ENCODE measurements around the gene AMPH.
"Not testable (repeated sequence)": the region's sequence is repeated elsewhere in the genome, so short reads cannot be mapped to it uniquely, and the experiment has no call there.

The AMPH gene

DNA sequence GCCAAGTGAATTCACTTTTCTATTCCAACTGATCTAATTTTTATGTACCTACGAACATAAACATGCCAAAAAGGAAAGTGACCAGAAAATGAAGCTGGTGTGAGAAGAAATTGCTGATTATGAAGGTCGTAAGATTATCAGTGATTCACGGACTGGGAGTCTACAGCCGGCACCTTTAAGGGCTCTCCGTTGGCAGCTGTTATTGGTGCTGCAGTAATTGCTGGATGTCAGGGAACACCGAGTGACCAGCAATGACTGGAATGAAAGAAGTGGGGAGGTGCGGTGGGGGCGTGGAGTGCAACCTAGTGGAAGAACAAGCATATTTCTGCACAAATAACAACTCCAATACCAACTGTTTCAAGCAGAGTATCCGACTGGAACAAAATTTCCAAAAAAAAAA lies 247.9 kb downstream of the AMPH start:
- DNase-seq: no peak

DNA sequence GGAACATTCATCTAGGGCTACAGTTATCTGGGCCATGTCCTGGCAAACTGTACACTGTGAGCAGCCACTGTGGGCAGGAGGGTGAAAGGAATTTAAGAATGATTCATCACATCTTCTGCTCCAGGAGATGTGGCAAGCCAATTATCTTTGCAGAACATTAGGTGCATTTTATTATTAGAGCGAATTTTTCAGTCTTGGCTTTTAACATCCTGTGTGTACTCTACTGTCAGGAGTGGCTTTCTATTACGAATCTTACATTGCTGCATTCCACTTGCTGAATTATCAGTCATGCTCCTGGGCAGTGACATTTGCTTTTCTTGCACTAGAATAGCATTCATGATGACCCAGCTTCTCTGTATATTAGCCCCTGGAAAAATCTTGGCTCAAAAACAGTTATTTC lies 248.5 kb downstream of the AMPH start:
- DNase-seq: no peak

DNA sequence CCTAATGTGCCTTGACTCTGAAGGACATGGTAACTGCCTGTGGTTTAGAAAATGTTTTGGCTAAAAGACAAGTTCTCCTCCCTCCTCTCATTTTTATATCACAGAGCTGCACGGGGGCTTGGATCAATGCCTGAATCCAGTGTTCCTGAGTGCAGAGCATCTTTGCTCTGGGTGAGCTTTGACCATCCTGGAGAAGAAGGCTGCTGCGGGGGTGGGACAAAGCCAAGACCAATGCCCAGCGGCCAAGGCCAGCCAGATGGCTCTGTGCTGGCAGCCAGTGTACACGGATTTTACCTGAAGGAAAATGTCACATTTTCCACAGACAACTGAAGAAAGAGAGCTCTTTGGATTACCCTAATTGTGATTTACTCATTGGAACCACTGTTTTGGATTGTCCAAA lies 255.7 kb downstream of the AMPH start:
- DNase-seq: no peak

DNA sequence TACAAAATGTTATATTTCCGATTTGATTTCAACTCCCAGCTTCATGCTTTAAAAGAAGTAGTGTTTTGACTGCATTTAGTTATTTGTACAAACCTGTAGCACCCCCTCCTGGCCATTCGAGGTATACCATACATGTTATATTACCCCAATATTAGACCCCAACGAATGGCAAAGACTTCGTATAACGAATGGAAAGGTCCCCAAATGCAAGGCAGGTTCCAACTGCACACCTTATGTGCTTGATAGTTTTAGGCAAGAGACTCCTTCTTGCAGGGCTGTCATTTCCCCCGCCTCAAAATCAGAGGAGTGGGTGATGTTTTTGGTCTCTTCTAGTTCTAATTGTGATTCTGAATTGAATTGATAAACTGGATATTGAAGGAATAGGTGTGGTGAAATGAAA lies 256.7 kb downstream of the AMPH start:
- DNase-seq: no peak

DNA sequence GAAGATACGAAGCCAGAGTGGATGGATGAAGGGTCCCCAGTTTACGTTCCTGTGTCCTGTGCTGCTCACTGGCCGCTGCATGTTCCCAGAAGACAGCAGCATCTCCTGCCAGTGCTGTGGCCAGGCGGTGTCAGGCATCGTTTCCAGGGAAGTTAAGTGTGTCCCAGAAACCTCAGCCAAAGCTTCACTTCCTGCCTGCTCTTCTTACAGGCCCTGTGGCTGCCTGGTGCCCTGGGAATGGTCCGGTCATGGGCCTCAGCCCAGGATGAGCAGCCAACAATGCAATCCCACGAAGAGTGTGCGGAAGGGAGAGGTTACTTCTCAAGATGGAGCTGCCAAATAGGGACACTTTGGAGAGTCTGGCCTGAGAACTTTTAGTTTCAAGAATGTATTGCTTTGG lies 258.0 kb downstream of the AMPH start:
- DNase-seq: no peak

- DNase-seq: no peak
These were observed 258.9 kb downstream of the AMPH start for GRCh38 chr7:38372290-38372689.

GRCh38 chr7:38369816-38370493 lies 261.2 kb downstream of the AMPH start:
- peak; percentile 20 for DNase-seq

DNA sequence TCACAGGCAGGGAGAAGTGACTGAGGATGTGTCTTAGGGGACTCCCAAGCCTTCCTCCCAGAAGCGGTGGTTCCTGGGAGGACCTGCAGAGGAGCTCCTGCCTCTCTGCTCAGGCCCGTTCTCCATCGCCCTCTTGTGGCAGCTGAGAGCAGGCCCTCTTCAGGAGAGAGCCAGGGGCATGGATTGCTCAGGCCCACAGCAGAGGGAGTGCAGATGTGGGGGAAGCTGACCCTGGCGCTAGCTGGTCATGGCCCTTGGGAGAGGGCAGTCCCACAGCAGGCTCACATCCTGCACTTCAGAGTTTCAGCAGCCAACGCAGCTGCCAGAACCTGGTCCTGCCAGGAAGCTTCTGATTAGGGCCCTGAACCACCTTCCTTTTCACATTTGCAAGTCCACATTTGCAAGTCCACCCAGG lies 263.0 kb downstream of the AMPH start:
- peak; percentile 44 for DNase-seq

- no peak for DNase-seq
These were observed 263.8 kb downstream of the AMPH start for GRCh38 chr7:38367301-38367890.

DNA sequence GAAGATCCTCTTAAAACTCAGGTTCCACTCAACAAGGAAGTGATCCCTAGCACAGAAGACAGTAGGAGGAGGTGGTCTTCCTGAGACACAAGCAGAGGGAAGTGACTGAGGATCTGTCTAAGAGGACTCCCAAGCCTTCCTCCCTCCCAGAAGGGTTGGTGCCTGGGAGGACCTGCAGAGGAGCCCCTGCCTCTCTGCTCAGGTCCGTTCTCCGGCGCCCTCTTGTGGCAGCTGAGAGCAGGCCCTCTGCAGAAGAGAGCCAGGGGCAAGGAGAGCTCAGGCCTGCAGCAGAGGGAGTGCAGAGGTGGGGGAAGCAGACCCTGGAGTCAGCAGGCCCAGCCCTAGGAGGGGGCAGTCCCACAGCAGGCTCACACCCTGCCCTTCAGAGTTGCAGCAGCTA lies 267.8 kb downstream of the AMPH start:
- DNase-seq: not testable (repeated sequence)

DNA sequence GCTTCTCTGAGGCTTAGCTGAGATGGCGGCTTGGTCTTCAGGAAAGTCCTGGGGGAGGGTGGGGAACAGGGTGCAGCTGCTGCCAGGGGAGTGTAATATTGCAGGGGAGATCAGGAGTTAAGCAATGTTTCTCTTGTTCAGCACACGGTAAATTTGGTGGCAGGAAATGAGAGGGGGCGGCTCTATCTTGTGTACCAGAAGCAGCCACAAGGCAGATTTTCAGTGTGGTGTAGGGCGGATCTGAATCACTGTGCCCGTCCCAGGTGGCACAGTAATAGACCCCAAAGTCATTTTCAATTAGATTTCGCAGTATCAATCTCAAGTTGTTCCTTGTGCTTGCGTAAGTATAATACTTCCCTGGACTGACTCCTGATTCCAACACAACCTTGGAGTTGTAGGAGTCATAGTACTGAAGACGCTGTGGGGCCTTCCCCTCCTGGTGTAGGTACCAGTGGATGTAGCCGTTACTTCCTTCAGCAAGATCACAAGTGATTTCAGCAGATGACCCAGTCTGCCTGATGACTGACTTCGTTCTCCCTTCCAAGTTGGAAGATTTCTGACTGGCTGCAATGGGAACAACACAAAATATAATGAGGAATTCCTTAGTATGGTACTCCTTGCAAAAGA lies 268.4 kb downstream of the AMPH start:
- not testable (repeated sequence) for DNase-seq

DNA sequence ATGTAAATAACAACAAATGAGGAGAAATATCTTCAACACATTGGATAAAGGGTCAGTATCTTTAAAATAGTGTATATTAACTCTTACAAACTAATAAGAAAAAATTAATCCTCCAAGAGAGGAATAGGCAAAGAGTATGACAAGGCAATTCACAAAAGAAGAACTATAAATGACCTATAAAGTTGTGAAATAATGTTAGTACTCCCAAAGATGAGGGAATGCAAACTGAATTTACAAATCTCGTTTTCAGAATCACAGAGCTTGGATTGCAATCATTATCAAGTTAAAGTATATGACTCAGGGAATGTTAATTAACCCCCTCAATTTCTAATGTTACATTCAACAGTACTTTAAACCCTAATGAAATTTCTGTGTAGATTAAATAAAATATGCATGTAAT lies 270.4 kb downstream of the AMPH start:
- DNase-seq: no peak

DNA sequence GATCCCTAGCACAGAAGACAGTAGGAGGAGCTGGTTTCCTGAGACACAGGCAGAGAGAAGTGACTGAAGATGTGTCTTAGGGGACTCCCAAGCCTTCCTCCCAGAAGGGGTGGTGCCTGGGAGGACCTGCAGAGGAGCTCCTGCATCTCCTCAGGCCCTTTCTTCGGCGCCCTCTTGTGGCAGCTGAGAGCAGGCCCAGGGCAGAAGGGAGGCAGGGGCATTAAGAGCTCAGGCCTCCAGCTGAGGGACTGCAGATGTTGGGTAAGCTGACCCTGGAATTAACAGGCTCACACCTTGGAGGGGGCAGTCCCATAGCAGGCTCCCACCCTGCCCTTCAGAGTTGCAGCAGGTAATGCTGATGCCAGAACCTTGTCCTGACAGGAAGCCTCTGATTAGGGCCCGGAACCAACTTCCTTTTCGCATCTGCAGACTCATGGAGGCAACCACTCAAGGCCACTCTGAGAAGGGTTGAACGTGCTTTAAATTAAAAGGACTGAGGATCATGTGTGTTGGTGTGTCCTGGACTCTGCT lies 272.0 kb downstream of the AMPH start:
- DNase-seq: not testable (repeated sequence)

GRCh38 chr7:38358273-38358831 lies 272.8 kb downstream of the AMPH start:
- not testable (repeated sequence) for DNase-seq

GRCh38 chr7:38354271-38354851 lies 276.8 kb downstream of the AMPH start:
- not testable (repeated sequence) for DNase-seq

DNA sequence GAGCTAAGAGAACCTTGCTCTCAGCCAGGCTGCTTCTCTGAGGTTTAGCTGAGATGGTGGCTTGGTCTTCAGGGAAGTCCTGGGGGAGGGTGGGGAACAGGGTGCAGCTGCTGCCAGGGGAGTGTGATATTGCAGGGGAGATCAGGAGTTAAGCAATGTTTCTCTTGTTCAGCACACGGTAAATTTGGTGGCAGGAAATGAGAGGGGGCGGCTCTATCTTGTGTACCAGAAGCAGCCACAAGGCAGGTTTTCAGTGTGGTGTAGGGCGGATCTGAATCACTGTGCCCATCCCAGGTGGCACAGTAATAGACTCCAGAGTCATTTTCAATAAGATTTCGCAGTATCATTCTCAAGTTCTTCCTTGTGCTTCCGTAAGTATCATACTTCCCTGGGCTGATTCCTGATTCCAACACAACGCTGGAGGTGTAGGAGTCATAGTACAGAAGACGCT lies 277.7 kb downstream of the AMPH start:
- not testable (repeated sequence) for DNase-seq

- no peak for DNase-seq
These were observed 279.6 kb downstream of the AMPH start for GRCh38 chr7:38351601-38352000.

GRCh38 chr7:38350777-38351176 lies 280.4 kb downstream of the AMPH start:
- not testable (repeated sequence) for DNase-seq

GRCh38 chr7:38349869-38350583 lies 281.1 kb downstream of the AMPH start:
- DNase-seq: not testable (repeated sequence)

- not testable (repeated sequence) for DNase-seq
These were observed 281.9 kb downstream of the AMPH start for GRCh38 chr7:38349126-38349795.

DNA sequence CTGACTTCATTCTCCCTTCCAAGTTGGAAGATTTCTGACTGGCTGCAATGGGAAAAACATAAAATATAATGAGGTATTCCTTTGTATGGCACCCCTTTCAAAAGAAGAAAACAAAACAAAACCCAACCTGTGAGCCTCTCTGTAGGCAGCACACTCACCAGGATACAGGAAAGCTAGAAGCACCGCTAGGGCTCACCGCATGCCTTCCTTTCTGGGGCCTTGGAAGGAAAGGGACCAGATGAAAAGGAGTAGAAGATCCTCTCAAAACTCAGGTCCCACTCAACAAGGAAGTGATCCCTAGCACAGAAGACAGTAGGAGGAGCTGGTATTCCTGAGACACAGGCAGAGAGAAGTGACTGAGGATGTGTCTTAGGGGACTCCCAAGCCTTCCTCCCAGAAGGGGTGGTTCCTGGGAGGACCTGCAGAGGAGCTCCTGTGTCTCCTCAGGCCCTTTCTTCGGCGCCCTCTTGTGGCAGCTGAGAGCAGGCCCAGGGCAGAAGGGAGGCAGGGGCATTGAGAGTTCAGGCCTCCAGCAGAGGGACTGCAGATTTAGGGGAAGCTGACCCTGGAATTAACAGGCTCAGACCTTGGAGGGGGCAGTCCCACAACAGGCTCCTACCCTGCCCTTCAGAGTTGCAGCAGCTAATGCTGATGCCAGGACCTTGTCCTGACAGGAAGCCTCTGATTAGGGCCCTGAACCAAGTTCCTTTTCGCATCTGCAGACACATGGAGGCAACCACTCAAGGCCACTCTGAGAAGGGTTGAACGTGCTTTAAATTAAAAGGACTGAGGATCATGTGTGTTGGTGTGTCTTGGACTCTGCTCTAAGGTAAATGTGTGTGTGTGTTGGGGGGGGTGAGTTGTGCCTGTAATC lies 285.6 kb downstream of the AMPH start:
- DNase-seq: peak; percentile 17
